K562 (cell line): Measurements from ENCODE around the gene CNR2. TPM values are rescaled to one million over a fixed set of nuclear protein-coding genes. Genes with fewer than 3 reads are reported as not detected.

Experiments used
- ARNT ChIP-seq, 2 experiments: fragments of 450-650 bp; IDR thresholded peaks; 2 replicates each; pipeline ENCODE4 v1.6.1; 2016; ENCODE audit warnings: mild to moderate bottlenecking in 1 of 2
- ILF3 ChIP-seq: fragments of 450-650 bp; IDR thresholded peaks from 2 replicates; pipeline ENCODE4 v1.6.1; 2018; ENCODE audit warnings: antibody characterized with exemption, mild to moderate bottlenecking, moderate library complexity, borderline replicate concordance
- MCM5 ChIP-seq: fragments of 450-650 bp; IDR thresholded peaks from 2 replicates; pipeline ENCODE4 v1.6.1; 2016; ENCODE audit warnings: low read depth
- MYBL2 ChIP-seq, 2 experiments: fragments of 450-650 bp in 1 of 2; sonication (generic) in 1 of 2; formaldehyde crosslinking in 1 of 2; IDR thresholded peaks; 2 replicates each; pipeline versions ENCODE4 v1.6.1 to v1.8.1; 2017 to 2022; ENCODE audit warnings: borderline replicate concordance in 1 of 2, inconsistent platforms in 1 of 2, low read depth in 1 of 2, mild to moderate bottlenecking in 1 of 2, missing genetic modification reagents in 1 of 2, moderate library complexity in 1 of 2
- MYC ChIP-seq, 2 experiments: fragments of 250-450 bp in 1 of 2; sonication (Bioruptor Pico) in 1 of 2; IDR thresholded peaks; 2 replicates each; pipeline versions ENCODE4 v1.5.1 to v1.6.1; 2012 to 2021; ENCODE audit warnings: low read depth in 2 of 2, borderline replicate concordance in 1 of 2, improper control_type of control experiment in 1 of 2, low read length in 1 of 2, mild to moderate bottlenecking in 1 of 2, moderate library complexity in 1 of 2
- NCOA2 ChIP-seq, 2 experiments: fragments of 450-650 bp; IDR thresholded peaks; 2 replicates each; pipeline ENCODE4 v1.6.1; 2018; ENCODE audit warnings: mild to moderate bottlenecking in 2 of 2, moderate library complexity in 1 of 2; ENCODE audit not compliant: partially characterized antibody in 2 of 2
- NRF1 ChIP-seq, 2 experiments: fragments of 450-650 bp; IDR thresholded peaks in 1 of 2; conservative IDR thresholded peaks in 1 of 2; 2 replicates each; pipeline ENCODE4 v1.6.1; 2014; ENCODE audit warnings: mild to moderate bottlenecking in 2 of 2
- PHF8 ChIP-seq: fragments of 200-600 bp; sonication (generic); IDR thresholded peaks from 2 replicates; pipeline ENCODE4 v1.6.1; 2012; ENCODE audit warnings: mixed run types, mild to moderate bottlenecking, inconsistent platforms, low read length, moderate library complexity, borderline replicate concordance
- POLR2G ChIP-seq: fragments of 200-400 bp; formaldehyde crosslinking; IDR thresholded peaks from 2 replicates; pipeline ENCODE4 v1.6.1; 2017; ENCODE audit warnings: low read depth, mild to moderate bottlenecking, antibody characterized with exemption, low read length, moderate library complexity
- PRPF4 ChIP-seq: fragments of 200-400 bp; formaldehyde crosslinking; IDR thresholded peaks from one replicate; pipeline ENCODE4 v1.6.1; 2017; ENCODE audit warnings: low read length, low read depth, mild to moderate bottlenecking; ENCODE audit not compliant: insufficient read depth, poor library complexity, severe bottlenecking
- RBFOX2 ChIP-seq: fragments of 200-400 bp; formaldehyde crosslinking; IDR thresholded peaks from 2 replicates; pipeline ENCODE4 v1.6.1; 2017; ENCODE audit warnings: low read depth, mild to moderate bottlenecking, low read length, moderate library complexity
- RREB1 ChIP-seq: fragments of 250-450 bp; sonication (Bioruptor Pico); IDR thresholded peaks from 2 replicates; pipeline ENCODE4 v1.4.0; 2020
- SUPT5H ChIP-seq: fragments of 450-650 bp; IDR thresholded peaks from 2 replicates; pipeline ENCODE4 v1.6.1; 2016
- USF2 ChIP-seq: sonication (generic); formaldehyde crosslinking; IDR thresholded peaks from 2 replicates; pipeline ENCODE4 v1.5.0; 2020; ENCODE audit warnings: missing genetic modification reagents
- ZNF431 ChIP-seq: sonication (generic); formaldehyde crosslinking; IDR thresholded peaks from 2 replicates; pipeline ENCODE4 v1.8.0; 2022; ENCODE audit warnings: mild to moderate bottlenecking, missing genetic modification reagents
- ZNF445 ChIP-seq: fragments of 250-450 bp; sonication (Bioruptor Pico); IDR thresholded peaks from 2 replicates; pipeline ENCODE4 v1.4.0; 2020; ENCODE audit warnings: low read depth, mild to moderate bottlenecking, moderate library complexity
- polyA plus RNA-seq, 8 experiments: library from polyadenylated mRNA; depleted of rRNA in 4 of 8; stranded (reverse) in 5 of 8; unstranded in 3 of 8; fragments of >200 nt; fragmentation: Nextera tagmentation in 2 of 8; fragmentation: Illumina TruSeq in 1 of 8; extraction: Ambion mirVana in 2 of 8; extraction: Trizol in 1 of 8; gene quantifications; 2 replicates each; pipeline versions ENCODE4 v1.2.1 to v1.2.3, GENCODE V29; 2011 to 2014; ENCODE audit warnings: inconsistent platforms in 1 of 8, missing spikeins in 1 of 8
- total RNA-seq, 7 experiments: library from RNA; depleted of rRNA in 6 of 7; stranded (reverse); fragments of >200 nt in 6 of 7; fragmentation: Illumina TruSeq in 2 of 7; extraction: Trizol in 2 of 7; gene quantifications; 2 replicates each; pipeline versions ENCODE4 v1.2.1 to v1.2.3, GENCODE V29; 2011 to 2021; ENCODE audit warnings: low replicate concordance in 1 of 7
- TF ChIP-seq, protein P1 (sequence below): fragments of 250-450 bp; sonication (Bioruptor Pico); IDR thresholded peaks from 2 replicates; pipeline ENCODE4 v1.8.0; 2022; ENCODE audit warnings: moderate library complexity, mild to moderate bottlenecking, inconsistent platforms
- TF ChIP-seq, protein P2 (sequence below): fragments of 200-800 bp; sonication (Bioruptor generic); IDR thresholded peaks from 2 replicates; pipeline ENCODE4 v1.6.1; 2017; ENCODE audit warnings: missing genetic modification characterization, missing compliant biosample characterization

CNR2 gene
- total and polyA plus RNA-seq, 9 of the 15 experiments (the other 6 are each of a cell fraction or from before 2014, with no cell fraction given): not detected

GRCh38 chr1:23867895-23868556, 45.1 kb downstream of the CNR2 start, which contains the start of gene FUCA1 (continued):
- TF ChIP-seq RREB1 (peak; percentile 77; the same call in 1 of the 2 replicates), PRPF4 (no peak), NCOA2 (IDR thresholded peaks at IDR 0.05; ENCODE audit: partially characterized antibody in 2 of 2) (no peak), SUPT5H (peak; percentile 69), MYC (IDR thresholded peaks at IDR 0.05; ENCODE audit: low read depth, low read length) (peak; percentile 56), MYC (CRISPR knock-in tag; IDR thresholded peaks at IDR 0.05; ENCODE audit: borderline replicate concordance, low read depth) (no peak; the same call in 1 of the 2 replicates), ILF3 (no peak), MYBL2 (IDR thresholded peaks at IDR 0.05; ENCODE audit: low read depth) (no peak), MYBL2 (CRISPR knock-in tag; IDR thresholded peaks at IDR 0.05; ENCODE audit: borderline replicate concordance) (no peak), POLR2G (peak; percentile 90), PHF8 (peak; percentile 86; the same call in 1 of the 2 replicates), ZNF431 (CRISPR knock-in tag) (peak; percentile 71), MCM5 (no peak), ARNT (IDR thresholded peaks at IDR 0.05) (no peak; a peak in 1 of 4 replicates), NRF1 (conservative IDR thresholded peaks at IDR 0.05 in 1 of 2, IDR thresholded peaks at IDR 0.05 in 1 of 2) (peak; percentile 91 to 92), USF2 (CRISPR knock-in tag) (no peak), RBFOX2 (peak; percentile 84), ZNF445 (CRISPR knock-in tag) (no peak)
- TF ChIP-seq, protein P1, sequence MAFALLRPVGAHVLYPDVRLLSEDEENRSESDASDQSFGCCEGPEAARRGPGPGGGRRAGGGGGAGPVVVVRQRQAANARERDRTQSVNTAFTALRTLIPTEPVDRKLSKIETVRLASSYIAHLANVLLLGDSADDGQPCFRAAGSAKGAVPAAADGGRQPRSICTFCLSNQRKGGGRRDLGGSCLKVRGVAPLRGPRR (CRISPR knock-in tag): no peak
- TF ChIP-seq, protein P2, sequence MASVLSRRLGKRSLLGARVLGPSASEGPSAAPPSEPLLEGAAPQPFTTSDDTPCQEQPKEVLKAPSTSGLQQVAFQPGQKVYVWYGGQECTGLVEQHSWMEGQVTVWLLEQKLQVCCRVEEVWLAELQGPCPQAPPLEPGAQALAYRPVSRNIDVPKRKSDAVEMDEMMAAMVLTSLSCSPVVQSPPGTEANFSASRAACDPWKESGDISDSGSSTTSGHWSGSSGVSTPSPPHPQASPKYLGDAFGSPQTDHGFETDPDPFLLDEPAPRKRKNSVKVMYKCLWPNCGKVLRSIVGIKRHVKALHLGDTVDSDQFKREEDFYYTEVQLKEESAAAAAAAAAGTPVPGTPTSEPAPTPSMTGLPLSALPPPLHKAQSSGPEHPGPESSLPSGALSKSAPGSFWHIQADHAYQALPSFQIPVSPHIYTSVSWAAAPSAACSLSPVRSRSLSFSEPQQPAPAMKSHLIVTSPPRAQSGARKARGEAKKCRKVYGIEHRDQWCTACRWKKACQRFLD (CRISPR knock-in tag): peak; percentile 62; the same call in 1 of the 2 replicates
